GM18951 (cell line): ENCODE results near the gene RNF14.

Source experiments
- POLR2A ChIP-seq: IDR thresholded peaks from 4 replicates; pipeline ENCODE4 v1.6.1; 2011; ENCODE audit warnings: mild to moderate bottlenecking; ENCODE audit not compliant: insufficient read length, insufficient read depth; ENCODE audit errors: extremely low read depth
- in situ Hi-C: fragments of 300-500 bp; cut with MboI; formaldehyde crosslinking; loops from one replicate; pipeline ENCODE4 v1.12.0; 2022; ENCODE audit warnings: low sequenced_read_pairs, mixed read lengths, inconsistent platforms; ENCODE audit not compliant: unreplicated experiment

The RNF14 gene

GRCh38 chr5:142006363-142007236, 37.7 kb downstream of the RNF14 start:
- in situ Hi-C loops: no loop called here

GRCh38 chr5:142007237-142007544, 38.3 kb downstream of the RNF14 start:
- in situ Hi-C loops: no loop called here
- TF ChIP-seq POLR2A: no peak

More at GRCh38 chr5:142006363-142007236, 37.7 kb downstream of the RNF14 start:
- TF ChIP-seq POLR2A: no peak

- TF ChIP-seq POLR2A: no peak
- in situ Hi-C loops: no loop called here
Observed at GRCh38 chr5:142008813-142009212, 39.9 kb downstream of the RNF14 start.

GRCh38 chr5:142009886-142010285, 41.0 kb downstream of the RNF14 start:
- in situ Hi-C loops: no loop called here
- no peak for TF ChIP-seq POLR2A

- in situ Hi-C loops: no loop called here
- TF ChIP-seq POLR2A: no peak
Observed at GRCh38 chr5:142011572-142012185, 42.8 kb downstream of the RNF14 start.

- in situ Hi-C loops: no loop called here
- TF ChIP-seq POLR2A: no peak
Observed at GRCh38 chr5:142012186-142012785, 43.4 kb downstream of the RNF14 start.

- TF ChIP-seq POLR2A: peak; percentile 76
- in situ Hi-C loops: no loop called here
Observed at GRCh38 chr5:142012792-142013388, 44.0 kb downstream of the RNF14 start, which contains the start of gene GNPDA1. GNPDA1 (minus strand) TSS chr5:142013027; CDS start chr5:142012035, 992 bp downstream.

- no peak for TF ChIP-seq POLR2A
- in situ Hi-C loops: no loop called here
Observed at GRCh38 chr5:142013734-142014521, 45.0 kb downstream of the RNF14 start.

GRCh38 chr5:142014911-142015584, 46.1 kb downstream of the RNF14 start:
- in situ Hi-C loops: no loop called here
- no peak for TF ChIP-seq POLR2A

- in situ Hi-C loops: no loop called here
- TF ChIP-seq POLR2A: no peak
Observed at GRCh38 chr5:142015781-142016533, 47.1 kb downstream of the RNF14 start.

- no peak for TF ChIP-seq POLR2A
- in situ Hi-C loops: no loop called here
Observed at GRCh38 chr5:142016556-142016955, 47.7 kb downstream of the RNF14 start.
